DMS79 treated with DMSO at 0.1 percent for 48 hours (cell line): Measurements from ENCODE around the gene MEOX1.

ENCODE experiments used
- DNase-seq: peaks from one replicate; lab custom pipeline; 2025; lab: John Stamatoyannopoulos, UW

MEOX1 gene

DNA sequence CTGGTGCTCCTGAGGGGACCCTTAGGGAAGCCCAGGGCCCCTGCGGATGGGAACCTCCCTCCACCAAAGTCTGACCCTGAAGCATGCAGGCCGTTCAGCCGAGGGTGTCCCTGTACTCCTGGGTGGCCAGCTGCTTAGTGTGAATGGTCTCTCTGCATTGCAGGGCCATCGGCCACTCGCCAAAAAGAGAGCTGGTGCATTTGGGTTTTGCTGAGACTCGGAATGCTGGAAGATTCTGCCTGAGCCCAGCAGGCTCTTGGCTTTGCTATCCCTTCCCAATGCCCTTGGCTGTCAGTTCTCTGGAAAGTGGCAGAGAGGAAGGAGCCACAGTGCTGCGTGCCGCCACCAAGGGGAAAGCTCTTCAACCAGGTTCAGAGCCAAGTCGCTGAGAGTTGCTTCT lies 2.8 kb downstream of the MEOX1 start:
- no peak for DNase-seq

DNA sequence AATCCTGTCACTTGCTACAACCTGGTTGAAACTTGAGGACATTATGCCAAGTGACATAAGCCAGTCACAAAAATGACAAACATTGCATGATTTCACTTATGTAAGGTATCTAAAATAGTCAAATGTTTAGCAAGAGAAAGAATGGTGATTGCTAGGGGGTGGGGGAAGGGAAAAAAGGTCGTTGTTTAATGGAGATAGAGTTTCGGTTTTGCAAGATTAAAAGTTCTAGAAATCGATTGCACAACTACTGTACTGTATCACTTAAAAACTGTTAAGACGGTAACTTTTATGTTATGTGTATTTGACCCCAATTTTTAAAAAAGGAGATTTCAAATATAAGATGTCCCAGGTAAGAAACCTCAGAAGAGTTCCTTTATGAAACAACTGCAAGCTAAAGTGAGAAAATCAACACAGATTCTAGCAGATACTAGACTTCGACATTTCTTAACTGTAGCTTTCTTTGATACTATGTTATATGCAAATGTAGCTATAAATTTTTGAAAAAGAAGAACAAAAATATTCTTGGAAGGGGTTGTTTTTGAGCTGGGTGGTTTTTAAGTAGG lies 5.9 kb downstream of the MEOX1 start:
- DNase-seq = no peak

DNA sequence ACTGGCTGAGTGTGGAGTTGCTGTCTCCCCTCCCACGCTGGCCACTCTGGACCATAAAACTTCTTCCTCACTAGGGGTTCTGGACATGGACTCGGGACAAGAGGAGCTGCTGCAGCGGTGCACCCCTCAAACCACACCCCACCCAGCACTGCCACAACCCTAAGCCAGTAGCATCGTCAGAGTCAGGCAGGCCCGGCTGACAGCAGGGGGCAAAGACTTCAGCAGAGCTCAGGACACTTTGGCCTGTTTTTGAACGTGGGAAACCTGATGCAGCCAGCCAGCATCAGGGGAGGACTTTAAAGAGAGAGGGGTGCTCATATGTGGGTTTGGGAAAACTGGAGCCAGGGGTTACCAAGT lies 9.6 kb downstream of the MEOX1 start:
- no peak for DNase-seq

DNA sequence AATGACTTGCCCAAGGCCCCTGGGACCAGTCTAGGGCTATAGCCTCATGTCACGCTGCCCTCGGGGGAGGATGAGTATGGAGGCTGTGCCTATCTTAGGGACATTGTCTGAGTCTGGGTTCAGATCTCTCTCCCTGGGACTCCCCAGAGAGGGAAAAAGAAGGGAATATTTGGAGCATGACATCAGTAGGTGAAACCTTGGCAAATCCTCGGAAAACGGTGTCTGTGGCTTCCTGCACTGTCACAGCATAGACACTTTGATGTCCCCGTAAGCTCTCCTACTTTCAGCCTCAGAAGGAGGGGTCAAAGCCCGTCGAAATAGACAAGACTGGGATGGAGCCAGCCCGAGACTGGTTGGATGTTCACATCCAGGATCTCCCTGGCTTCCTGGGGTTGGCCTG lies 11.3 kb downstream of the MEOX1 start:
- no peak for DNase-seq

DNA sequence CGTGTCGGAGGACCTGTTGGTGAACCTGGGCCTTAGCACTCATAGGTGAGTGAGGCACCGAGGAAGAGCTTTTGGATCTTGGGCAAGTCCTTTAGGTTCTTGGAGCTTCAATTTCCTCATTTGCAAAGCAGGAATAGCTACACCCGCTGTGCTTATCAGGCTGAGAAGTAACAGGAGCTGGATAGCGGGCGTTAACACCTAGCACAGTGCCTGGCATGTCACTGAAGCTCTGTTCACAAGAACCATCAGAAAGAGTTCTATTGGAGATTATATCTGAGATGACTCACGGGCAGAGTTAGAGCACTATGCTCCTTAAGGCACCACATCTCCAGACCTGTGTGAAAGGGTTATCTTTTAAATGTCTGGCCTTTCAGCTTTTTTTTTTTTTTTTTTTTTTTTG lies 12.8 kb downstream of the MEOX1 start:
- DNase-seq = no peak

DNA sequence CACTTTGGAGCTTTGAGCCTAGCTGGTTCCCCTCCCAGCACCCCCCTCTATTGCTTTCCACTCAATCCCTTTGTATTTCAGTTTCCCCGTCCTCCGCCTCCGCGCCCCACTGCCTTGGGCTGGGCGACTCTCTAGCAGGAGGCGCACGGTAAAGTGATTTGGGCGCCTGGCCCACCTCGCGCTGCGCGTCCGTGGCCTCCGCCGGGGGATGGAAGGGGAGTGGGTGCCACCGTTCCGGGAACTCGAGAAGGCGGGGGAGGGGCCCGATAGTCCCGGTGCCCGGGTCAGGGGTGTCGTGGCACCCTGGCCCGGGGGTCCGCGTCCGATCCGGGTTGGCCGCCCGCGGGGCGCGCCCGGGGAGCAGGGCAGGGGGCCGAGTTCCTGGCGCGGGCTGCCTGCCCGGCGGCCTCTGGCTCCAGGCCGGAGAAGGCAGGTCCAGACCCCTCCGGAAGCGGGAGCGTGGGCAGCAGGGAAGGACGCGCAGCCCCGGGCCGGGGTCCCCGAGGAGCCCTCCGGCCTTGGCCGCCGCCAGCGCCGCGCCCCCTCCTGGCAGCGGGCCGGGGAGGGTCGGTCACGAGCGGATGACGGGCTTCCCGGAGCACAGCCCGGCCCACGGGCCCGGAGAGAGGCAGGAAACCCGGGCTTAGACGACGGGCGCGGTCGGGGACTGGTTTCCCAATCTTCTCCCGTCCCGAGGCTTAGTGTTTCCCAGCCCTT lies 15.8 kb downstream of the MEOX1 start:
- DNase-seq = no peak

DNA sequence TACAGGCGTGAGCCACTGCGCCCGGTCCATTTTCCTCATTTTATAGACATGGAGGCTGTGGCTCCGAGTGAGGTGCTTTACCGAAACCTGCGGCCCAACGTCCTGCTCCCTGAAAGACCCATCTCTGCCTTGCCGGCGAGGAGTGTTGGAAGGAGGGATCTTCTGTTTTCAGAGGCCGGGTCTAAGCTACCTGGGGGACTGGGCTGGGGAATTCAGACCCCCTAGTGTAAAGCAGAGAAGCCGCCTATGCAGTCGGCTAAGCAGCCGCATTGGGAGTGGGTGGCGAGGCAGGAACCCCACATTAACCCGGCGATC lies 16.3 kb downstream of the MEOX1 start:
- DNase-seq = no peak

DNA sequence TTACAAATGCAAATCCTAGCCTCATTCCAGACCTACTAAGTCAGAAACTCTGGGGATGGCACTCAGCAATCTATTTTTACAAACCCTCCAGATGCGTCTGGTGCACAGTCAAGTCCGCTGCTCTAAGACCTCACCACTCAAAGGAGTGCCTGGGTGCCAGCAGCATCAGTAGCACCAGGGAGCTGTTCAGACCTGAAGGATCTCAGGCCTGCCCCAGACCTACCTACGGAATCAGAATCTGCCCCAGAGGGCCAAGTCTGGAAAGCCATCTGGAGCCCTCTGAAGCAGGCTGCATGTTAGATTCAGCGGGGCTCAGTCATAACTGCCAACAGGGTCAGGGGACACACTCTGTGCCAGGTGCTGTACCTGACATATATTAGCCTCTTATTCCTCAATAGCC lies 17.6 kb downstream of the MEOX1 start:
- no peak for DNase-seq

DNA sequence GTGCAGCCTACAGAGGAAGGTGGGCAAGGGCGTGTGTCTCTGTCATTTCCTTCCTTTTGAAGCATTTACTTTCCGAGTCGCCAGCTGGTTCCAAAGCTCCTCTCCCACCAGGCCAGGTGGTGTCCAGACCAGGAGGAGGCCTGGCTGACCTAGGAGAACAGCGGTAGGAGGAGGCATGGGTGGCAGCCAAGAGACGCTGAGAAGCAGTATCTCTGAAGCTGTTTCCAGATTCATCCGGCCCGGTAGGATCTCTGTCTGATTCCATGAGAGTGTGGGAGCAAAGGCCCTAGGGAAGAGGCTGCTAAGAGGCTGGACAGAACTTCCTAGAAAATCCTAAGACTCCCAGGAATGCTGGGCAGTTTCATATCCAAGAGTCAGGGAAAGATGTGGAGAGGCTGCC lies 20.3 kb downstream of the MEOX1 start:
- no peak for DNase-seq

DNA sequence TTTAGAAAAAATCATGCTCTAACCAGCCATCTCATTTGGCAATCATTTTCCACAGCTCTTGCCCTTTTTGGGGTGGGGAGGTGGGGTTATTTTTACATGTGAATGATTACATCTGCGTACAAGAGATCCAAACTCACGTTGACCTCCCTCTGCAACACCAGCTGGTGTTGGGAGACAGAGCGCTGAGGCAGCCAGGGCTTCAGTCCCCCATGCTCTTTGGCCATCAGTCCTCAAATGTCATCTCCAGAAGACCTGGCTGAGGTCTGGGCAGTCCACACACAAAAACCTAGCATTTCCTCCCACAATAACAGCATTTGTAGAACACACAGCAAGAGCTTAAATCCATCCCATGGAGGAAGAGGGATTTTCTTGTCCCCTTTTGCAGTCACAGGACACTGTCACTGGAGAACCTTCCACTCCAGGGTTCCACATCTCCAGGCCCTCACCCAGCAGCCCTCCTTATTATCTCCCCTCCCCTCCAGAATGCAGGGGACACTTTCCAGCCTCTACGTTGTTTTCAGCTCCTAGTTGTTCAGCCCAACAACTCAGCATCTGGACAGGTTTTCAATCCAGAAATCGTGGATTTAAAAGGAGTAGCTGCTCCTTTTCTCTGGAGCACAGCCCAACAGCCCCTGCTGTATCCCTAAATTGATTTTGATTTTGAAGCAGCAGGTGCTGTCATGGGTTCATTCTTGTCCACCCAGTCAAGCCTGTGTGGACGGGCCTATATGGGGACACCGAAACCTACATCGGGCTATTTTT lies 21.1 kb downstream of the MEOX1 start:
- no peak for DNase-seq

DNA sequence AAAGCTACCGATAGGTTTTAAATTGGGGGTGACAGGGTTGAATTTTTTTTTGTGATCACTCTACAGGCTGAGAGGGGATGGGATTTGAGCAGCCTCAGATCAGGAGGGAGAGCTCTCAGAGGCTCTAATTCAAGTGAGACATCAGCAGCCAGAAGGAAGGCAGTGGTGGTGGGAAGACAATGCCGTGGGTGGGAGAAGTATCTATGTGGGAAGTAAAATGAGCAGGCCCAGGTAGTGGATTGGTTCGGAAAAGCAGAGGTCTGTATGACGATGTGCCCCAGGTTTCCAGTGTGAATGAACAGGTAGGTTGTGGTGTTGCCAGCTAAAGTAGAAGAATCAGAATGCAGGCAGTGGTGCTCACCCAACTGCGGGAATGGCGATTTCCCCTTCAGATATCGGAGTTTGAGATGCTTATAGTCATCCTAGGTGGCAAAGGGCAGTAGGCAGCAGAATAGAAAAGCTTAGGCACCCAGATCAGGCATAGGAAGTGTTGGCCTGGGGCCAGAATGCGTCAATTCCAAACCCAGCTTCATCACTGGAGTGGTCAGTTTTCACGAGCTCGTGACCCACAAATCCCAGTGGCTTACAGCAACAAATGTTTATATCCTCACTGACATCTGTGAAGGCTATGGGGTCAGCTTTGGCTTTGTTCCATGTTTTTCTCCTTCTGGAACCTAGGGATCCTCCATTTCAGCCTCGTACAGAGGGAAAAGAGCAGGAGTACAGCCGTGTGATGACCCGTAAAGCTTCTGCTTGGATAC lies 24.0 kb downstream of the MEOX1 start:
- DNase-seq = no peak

DNA sequence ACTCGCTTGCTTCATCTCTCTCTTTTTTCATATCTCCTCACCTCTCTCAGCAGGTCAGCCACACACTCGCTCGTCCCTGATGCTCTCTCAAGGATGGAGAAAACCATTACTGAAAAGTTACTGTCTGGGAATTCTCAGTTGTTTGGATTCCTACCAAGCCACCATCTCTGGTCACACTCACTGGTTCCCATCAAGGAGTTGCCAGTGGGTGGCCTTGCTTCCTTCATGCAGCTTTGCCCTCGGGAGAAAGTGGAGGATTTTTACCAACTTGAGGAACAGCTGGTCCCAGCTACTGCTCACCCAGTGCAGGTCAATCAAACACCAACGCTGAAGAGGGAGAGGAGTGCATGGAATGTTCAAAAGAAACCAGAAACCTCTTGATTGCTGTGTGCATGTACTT lies 25.3 kb downstream of the MEOX1 start:
- DNase-seq = no peak

DNA sequence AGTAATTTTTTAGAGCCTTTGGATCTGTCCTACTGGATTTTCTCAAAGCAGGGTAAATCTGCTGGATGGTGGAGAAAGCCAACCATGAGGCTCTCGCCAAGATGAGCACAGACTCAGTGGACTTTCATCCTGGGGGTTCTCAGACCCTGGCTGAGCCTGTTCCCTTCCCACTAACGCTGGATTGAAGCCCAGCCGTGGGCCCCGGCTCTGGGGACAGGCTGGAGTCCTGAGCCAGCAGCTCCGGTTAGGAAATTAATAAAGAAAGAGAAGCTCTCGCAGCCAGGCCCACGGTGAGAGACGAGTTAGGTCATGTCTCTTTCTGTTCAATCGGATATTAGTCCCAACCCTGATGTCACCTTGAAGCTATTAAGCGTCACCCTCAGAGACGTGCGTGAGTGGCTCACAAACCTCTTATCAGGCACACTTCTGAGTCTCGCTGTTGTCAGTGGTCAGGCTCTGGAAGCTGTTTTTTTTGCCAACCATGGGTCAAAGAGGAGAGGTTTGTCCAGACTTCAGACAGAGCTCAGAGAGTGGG lies 27.1 kb downstream of the MEOX1 start:
- no peak for DNase-seq

DNA sequence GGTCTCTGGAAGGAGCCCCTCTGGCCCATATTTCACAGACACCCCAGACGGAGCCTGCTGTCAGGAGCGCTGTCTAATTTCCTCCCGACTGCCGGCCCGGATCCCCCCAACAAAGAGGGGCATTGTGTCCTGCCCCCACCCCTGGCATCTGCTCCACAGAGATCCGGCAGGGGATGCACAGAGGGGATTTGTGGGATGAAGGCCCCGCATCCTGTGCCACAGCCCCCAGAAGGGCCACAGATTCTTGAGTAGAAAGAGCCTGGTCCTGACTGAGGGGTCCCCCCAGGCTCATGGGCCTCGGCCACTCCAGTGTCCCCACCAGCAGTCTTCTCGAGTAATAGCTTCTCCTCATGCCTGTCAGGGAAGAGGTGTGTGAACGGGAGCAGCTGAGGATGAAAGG lies 29.5 kb downstream of the MEOX1 start:
- no peak for DNase-seq

DNA sequence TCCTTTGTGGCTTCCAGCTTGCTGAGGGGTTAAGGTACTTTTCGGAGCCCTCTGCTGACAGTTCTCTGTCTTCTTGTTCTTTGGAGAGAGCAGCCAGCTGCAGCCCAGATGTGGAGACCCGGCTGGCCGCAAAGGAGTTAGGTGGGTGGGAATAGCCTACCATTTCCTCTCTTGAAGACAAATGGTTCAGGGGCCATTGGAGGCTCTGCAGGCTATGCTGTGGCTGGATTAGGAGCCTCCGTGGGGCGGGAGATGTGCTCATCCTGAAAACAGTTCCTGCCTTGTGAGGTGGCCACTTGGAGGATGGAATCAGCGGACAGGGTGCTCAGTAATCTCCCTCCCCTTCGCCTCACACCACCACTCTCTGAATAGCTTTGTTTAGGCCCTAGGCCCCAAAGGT lies 30.3 kb downstream of the MEOX1 start:
- DNase-seq = no peak

DNA sequence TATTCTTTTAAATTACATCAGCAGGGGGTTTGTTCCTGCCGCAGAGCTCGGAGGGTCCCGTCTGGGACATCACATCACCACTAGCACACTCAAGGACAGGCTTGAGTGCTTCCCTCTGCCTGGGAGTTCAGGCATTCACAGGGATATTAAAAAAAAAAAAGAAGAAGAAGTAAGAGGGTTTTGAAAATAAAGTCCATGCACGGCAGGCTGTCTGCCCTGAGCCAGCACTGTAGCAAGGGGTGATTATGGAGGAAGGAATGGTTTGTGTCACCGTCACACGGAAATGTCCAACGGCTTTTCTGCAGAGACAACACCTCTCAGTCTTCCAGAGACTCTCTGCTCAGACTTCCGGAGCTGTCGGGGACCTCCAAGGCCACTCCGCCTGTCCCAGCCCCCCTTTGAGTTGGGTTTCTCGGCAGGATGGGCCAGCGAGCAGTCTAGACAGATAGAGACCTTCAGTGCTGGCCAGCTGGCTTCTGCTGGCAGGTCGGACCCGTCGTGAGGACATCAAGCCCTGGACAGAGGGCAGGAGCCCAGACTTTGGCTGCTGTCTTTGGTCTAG lies 33.6 kb downstream of the MEOX1 start:
- no peak for DNase-seq

DNA sequence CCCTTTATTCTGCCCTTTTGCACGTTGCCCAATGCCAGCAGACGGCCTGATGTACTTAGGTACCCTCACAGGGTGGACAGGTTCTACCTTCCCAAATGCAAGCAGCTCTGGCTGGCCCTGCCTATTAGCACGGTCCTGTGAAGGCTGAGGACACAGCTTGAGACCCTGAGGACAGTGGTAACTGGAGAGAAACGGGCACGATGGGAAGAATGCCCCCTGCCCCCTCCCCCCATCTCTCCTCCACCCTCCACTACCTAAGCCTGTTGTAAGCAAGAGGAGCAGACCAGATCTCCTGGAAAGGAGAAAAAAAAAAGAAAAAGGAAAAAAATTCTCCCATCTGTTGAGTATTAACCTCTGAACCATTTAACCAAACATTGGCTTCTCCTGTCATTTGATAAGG lies 34.1 kb downstream of the MEOX1 start:
- no peak for DNase-seq

DNA sequence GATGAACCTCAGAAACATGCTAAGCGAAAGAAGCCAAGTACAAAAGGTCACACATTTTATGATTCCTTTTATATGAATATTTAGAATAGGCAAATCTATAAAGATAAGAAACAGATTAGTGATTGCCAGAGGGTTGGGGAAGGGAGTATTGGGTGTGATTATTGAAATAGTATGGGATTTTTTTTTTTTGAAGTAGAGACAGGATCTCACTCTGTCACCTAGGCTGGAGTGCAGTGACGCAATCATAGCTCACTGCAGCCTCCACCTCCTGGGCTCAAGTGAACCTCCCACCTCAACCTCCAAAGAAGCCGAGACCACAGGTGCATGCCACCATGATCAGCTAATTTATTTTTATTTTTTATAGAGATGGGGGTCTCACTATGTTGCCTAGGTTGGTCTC lies 35.7 kb downstream of the MEOX1 start:
- no peak for DNase-seq

DNA sequence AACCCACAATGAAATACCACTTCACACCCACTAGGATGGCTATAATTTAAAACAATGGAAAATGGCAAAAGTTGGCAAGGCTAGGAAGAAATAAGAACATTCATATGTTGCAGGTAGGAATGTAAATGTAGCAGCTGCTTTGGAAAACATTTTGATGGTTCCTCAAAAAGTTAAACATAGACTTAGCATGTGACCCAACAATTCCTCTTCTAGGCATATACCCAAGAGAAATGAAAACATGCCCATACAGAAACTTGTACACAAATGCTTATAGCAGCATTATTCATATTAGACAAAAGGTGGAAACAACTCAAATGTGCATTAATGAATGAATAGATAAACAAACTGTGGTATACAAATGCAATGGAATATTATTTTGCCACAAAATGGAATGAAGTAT lies 36.1 kb downstream of the MEOX1 start:
- no peak for DNase-seq

DNA sequence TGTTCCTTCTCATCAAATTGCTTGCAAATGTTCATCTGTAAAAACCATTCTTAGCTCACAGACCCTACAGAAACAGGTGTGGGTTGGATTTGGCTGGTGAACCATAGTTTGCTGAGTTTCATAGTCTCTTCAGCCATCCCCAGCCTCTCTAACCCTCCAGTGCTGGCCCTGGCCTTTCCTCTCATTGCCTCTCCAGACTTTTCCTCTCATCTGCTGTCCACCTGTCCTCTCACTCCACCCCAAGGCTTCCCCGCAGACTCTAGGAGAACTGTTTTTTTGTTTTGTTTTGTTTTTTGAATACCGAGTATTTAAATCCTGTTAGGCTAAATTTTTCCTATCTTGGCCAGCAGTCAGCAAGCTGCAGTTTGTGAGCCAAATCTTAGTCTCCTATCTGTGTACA lies 41.1 kb downstream of the MEOX1 start:
- no peak for DNase-seq

DNA sequence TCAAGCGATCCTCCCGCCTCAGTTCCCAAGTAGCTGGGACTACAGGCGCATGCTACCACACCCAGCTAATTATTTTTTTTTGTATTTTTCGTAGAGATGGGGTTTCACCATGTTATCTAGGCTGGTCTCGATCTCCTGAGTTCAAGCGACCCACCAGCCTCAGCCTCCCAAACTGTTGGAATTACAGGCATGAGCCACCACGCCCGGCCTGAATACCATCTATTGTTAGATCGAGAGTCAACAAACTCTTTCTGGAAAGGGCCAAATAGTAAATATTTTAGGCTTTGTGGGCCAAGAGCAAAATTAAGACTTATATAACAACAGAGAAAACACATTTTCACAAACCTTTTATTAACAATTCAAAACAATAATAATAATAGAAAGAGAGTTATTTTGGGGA lies 41.6 kb downstream of the MEOX1 start:
- no peak for DNase-seq

DNA sequence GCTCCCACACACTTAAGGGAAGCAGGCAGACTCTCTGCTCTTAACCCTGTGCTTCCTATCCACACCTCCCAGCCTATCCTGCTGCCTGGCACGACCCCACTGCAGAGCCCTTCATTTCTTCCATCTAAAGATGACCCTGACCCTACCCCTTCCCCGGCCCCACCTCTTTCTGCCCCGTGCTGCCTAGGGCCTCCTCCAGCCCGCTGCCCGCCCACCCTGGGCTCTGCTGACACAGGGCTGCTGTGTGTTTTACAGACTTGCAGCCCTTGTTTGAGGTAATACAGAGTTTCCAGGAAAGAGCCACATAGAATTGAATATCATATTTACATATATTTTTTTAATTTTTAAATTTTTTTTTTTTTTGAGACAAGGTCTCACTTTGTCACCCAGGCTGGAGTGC lies 42.0 kb downstream of the MEOX1 start:
- no peak for DNase-seq

DNA sequence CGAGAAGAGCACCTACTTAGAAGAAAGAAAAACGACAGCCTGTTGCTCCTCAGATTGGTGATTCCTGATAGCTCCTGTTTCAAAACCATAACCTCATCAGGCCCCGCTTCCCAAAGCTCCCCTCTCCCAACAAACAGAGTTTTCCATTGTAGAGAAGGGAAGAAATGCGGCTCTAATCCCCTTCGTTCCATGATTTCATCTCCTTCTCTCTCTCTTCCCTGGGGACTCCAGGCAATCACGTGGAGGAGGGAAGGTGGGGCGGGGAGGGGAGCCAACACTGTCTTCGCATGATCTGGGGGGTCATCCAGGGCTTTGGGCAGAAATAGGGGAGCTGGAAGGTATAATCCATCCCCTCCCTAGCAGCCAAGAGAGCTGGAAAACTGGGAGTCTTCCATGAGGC lies 43.4 kb downstream of the MEOX1 start:
- no peak for DNase-seq
